GM19395 (cell line): Measurements from ENCODE around the gene MEX3D.
"Not testable (repeated sequence)": the region's sequence is repeated elsewhere in the genome, so short reads cannot be mapped to it uniquely, and the experiment has no call there.

Experiments used
- ATAC-seq: cut with Tn5 transposase; IDR thresholded peaks from one replicate; pipeline ENCODE4 v1.9.1; 2021; ENCODE audit warnings: mild to moderate bottlenecking, moderate library complexity; ENCODE audit not compliant: unreplicated experiment

Gene MEX3D

GRCh38 chr19:1522061-1522460, 46.1 kb downstream of the MEX3D start:
- ATAC-seq: no peak

- no peak for ATAC-seq
Measured at GRCh38 chr19:1521636-1522035, 46.5 kb downstream of the MEX3D start.

GRCh38 chr19:1520203-1520780, 47.8 kb downstream of the MEX3D start:
- no peak for ATAC-seq

GRCh38 chr19:1519802-1520201, 48.3 kb downstream of the MEX3D start:
- not testable (repeated sequence) for ATAC-seq

- no peak for ATAC-seq
Measured at GRCh38 chr19:1518471-1518870, 49.7 kb downstream of the MEX3D start.

GRCh38 chr19:1516395-1516753, 51.8 kb downstream of the MEX3D start:
- ATAC-seq: no peak

- no peak for ATAC-seq
Measured at GRCh38 chr19:1514986-1515721, 53.0 kb downstream of the MEX3D start.

- ATAC-seq: no peak
Measured at GRCh38 chr19:1514295-1514661, 53.8 kb downstream of the MEX3D start.

- ATAC-seq: no peak
Measured at GRCh38 chr19:1513499-1514294, 54.4 kb downstream of the MEX3D start.

GRCh38 chr19:1512671-1513498, 55.2 kb downstream of the MEX3D start, which contains the start of gene ADAMTSL5:
TSS of gene ADAMTSL5 (minus strand) at chr19:1513019. CDS start at chr19:1510943, 2,076 bp downstream.
- no peak for ATAC-seq

GRCh38 chr19:1511318-1512317, 56.5 kb downstream of the MEX3D start:
- no peak for ATAC-seq

GRCh38 chr19:1510807-1511206, 57.3 kb downstream of the MEX3D start:
- no peak for ATAC-seq

GRCh38 chr19:1510442-1510806, 57.7 kb downstream of the MEX3D start:
- no peak for ATAC-seq

GRCh38 chr19:1509602-1510441, 58.3 kb downstream of the MEX3D start:
- no peak for ATAC-seq

GRCh38 chr19:1508507-1508856, 59.6 kb downstream of the MEX3D start:
- ATAC-seq: no peak

GRCh38 chr19:1507763-1508506, 60.2 kb downstream of the MEX3D start:
- ATAC-seq: no peak

- ATAC-seq: no peak
Measured at GRCh38 chr19:1507192-1507660, 60.9 kb downstream of the MEX3D start.
